Raji (cell line): ENCODE data around the gene DDX31.
A peak's percentile ranks its signal among the peaks of the same experiment; 100 is the strongest.

Source experiments
- POLR2A ChIP-seq: IDR thresholded peaks from 2 replicates; pipeline ENCODE4 v1.6.1; 2011; ENCODE audit warnings: low read depth, low read length, control low read depth; ENCODE audit not compliant: insufficient read depth

Gene DDX31

DNA sequence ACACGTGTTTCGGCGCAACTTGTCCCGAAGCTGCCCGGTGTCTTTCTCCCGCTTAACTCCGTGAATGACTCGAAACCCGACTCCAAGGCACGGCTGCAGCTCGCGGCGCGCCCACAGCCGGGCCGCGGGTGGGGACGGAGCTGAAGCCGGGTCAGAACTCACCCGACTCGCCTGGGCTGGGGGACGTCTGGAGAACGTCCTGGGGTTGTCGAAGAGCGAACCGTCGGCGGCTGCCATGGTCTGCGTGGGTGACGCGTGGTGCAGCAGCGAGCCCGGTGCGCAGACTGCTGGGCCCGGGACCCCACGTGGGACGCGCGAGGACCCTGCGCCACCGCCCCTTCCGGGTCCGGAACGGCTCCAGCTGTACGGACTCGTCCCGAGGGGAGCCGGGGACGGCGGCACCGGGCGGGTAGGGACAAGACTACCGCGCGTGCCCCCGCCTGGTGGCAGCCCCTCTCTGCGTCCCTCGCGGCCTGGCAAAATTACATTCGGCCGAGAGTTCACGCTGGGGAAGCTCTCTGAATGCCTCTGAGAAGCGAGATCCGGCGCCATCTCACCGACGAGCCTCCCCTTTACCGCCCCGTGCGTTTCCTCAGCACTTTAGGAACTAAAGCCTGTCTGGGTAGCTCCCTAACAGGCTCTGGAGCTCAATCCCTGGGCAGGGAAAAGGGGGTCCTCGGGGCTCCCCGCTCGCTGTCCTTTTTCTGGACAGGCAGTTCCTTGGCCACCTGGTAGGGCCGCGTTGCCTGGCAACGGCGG lies at the start of gene DDX31:
Gene DDX31 (minus strand): TSS at position 286 of the 759 bp plus-strand sequence. CDS start 49 bp downstream, at position 237.
- peak; percentile 89 for TF ChIP-seq POLR2A

DNA sequence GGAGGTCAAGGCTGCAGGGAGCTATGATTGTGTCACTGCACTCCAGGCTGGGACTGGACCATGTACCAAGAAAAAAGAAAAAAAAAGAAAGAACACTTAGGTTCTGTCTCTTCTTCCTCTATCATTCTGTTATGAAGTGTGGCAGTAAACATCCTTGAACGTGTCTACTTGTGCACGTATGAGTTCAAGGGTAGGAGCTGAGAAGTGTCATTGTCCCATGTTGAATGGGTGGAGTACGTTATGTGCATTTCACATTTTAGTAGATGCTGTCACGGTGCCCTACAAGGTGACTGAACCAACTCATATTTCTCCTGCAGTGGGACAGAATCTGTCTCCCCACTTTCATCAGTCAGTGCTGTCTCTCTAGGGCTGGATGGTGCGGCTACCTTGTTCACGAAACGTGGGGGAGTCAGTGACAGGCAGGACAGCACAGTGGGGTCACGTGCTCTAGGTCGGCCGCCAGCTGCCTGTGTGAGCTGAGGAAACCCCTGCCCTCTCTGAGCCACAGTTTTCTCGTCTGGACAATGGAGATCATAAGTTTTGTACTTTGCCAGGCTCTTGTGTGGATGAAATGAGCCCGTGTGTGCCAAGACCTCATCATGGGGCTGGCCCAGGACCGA lies 47.7 kb upstream of the DDX31 start:
- TF ChIP-seq POLR2A, result no peak

DNA sequence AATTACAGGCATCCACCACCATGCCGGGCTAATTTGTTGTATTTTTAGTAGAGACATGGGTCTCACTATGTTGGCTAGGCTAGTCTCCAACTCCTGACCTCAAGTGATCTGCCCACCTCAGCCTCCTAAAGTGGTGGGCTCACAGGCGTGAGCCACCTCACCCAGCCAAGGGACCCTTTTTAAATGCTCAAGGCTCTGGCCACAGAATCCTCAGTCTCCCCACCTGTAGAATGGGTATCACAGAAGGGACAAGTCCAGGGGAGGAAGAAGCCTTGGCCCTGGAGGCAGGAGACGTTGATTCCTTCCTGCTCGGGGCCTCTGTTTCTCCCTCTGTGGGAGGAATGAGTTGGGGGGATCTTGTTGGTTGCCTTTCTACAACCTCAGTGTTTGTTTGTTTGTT lies 46.2 kb upstream of the DDX31 start:
- TF ChIP-seq POLR2A, result no peak

DNA sequence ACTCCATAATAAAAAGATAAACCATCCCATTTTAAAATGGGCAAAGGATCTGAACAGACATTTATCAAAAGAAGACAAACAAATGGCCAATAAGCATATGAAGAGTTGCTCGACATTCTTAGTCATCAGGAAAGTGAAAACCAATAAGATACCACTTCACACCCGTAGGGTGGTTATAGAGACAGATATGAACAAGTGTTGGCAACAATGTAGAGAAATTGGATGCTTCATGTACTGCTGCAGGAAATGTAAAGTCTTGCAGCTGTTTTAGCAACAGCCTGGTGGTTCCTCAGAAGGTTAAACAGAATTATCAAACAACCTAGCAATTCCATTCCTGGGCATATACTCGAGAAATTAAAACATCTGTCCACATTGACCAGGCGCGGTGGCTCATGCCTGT lies 43.0 kb upstream of the DDX31 start:
- no peak for TF ChIP-seq POLR2A

DNA sequence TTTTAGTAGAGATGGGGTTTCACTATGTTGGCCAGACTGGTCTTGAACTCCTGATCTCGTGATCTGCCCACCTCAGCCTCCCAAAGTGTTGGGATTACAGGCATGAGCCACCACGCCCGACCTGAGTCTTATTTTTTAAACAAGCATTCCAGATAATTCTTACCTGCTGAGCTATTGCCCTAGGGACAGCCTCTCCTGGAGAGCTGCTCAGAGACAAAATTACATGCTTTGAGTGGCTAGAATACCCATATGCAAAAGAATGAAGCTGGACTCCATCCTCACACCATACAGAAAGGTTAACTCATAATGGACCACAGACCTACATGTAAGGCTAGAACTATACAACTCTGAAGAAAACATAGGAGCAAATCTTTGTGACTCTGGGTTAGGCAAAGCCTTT lies 42.1 kb upstream of the DDX31 start:
- no peak for TF ChIP-seq POLR2A

GRCh38 chr9:132710333-132710732 lies 40.5 kb upstream of the DDX31 start:
- no peak for TF ChIP-seq POLR2A

DNA sequence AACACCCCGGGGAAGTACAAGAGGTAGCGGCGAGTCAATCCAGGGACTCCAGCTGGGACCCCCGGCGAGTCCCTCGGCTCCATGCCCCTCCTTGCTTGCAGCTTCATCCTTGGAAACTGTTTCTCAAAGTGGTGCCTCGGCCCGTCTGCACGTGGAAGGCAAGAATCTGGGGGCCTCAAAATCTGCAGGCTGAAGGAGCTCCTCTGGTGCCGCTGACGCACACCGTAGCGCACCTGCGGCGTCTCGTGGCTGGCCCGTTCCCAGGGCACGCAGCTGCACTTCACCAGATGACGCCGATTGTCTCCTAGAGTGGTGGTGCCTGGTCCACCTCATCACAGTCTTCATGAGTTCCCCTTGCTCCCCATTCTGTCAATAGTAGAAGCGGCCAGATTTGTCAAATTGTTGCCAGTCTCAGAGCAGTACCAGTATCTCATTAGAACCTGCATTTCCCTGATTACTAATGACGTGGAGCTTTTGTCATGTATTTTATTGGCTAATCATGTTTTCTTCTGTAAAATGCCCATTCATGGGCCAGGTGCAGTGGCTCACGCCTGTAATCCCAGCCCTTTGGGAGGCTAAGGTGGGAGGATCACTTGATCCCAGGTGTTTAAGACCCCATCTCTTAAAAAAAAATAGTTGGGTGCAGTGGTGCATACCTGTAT lies 39.1 kb upstream of the DDX31 start:
- no peak for TF ChIP-seq POLR2A

DNA sequence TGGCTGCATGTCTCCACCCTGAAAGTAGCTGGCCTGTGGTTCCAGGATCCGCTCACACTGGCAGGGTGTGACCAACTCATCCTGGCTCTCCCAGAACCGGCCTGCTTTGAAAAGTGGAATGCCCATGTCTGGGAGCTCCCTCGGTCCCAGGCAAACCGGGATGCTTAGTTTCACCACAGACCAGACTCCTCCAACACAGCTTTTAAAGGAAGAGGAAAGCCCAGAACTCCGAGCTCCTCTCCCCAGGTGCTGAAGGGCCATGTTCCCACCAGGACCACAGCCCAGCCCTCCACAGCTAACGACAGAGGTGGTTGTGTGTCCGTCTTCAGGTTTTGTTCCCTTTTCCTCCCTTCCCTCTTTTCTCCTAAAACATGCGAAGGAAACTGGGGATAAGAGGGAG lies 38.5 kb upstream of the DDX31 start:
- no peak for TF ChIP-seq POLR2A

- TF ChIP-seq POLR2A, result no peak
Measured at GRCh38 chr9:132703336-132703735, 33.6 kb upstream of the DDX31 start.

DNA sequence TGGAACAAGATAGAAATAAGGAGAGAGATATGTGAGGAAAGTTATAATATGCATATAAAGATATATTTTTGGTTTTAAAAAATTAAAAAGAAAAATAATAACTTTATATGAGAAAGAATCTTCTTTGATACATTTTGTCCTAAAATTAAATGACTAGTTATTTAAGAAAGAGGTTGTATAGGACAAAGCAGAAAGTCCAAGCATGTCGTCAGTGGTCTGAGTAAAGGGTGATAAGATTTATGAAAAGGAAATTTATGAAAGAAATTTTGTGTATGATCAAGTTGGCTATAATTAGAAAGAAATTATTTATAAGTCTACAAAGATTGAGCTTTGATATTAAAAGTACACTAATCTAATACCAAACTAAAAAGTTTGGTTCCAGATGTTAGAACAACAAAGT lies 32.5 kb upstream of the DDX31 start:
- no peak for TF ChIP-seq POLR2A

GRCh38 chr9:132699956-132700355 lies 30.2 kb upstream of the DDX31 start:
- TF ChIP-seq POLR2A, result no peak

- no peak for TF ChIP-seq POLR2A
Measured at GRCh38 chr9:132698989-132699388, 29.2 kb upstream of the DDX31 start.

- TF ChIP-seq POLR2A, result no peak
Measured at GRCh38 chr9:132697230-132697629, 27.4 kb upstream of the DDX31 start.

DNA sequence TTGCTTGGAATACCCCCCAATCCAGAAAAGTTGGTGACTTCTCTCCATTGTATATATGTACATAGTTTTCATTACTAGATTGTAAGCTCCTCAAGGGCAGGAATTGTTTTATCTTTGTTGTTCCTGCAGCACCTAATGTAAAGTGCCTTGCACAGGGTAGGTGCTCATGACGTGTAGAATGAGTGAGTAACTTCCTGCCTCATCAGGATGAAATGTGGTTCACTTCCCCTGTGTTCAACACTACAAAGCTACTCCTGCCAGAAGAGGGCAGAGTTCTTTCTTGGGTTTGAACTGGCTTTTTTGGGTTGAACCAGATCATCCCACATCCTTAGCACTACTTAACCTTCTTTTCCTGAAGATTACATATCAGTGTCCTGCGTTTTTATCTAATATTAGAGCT lies 24.4 kb upstream of the DDX31 start:
- no peak for TF ChIP-seq POLR2A

DNA sequence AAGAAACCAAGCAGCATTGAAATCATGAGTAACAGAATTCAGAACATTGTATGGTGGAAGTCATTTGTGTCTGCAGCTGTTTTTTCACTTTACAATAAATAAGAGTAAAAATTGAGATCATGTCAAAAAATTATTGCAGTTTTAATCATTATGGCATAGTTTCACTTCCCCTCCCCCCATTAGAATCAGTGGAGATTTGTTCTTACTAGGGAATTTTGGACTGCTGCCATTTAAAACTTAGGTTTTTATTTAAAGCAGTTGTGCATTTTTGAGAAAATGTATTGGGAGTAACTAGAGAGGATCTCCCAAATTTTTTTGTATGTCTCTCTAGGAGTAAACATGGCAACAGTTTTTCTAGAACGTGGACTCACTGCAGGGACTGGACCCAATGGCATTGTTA lies 20.9 kb upstream of the DDX31 start:
- no peak for TF ChIP-seq POLR2A

GRCh38 chr9:132683873-132684272 lies 14.1 kb upstream of the DDX31 start:
- no peak for TF ChIP-seq POLR2A
